HS-5 (cell line): ENCODE measurements around the gene NINJ2.
"Not testable (repeated sequence)": the region's sequence is repeated elsewhere in the genome, so short reads cannot be mapped to it uniquely, and the experiment has no call there.

ENCODE experiments used
- DNase-seq: peaks from one replicate; pipeline ENCODE4 v3.0.0-alpha.2; 2012; ENCODE audit warnings: low read depth

NINJ2 gene

GRCh38 chr12:641321-641720 is 21.9 kb downstream of the NINJ2 start:
- not testable (repeated sequence) for DNase-seq

GRCh38 chr12:640773-641172 is 22.5 kb downstream of the NINJ2 start:
- DNase-seq: no peak

- no peak for DNase-seq
These were observed 23.3 kb downstream of the NINJ2 start for GRCh38 chr12:639988-640387.

- DNase-seq: no peak
These were observed 23.7 kb downstream of the NINJ2 start for GRCh38 chr12:639566-639965.

- DNase-seq: no peak
These were observed 24.2 kb downstream of the NINJ2 start for GRCh38 chr12:638953-639557.

GRCh38 chr12:636632-637031 is 26.6 kb downstream of the NINJ2 start:
- DNase-seq: no peak

- no peak for DNase-seq
These were observed 29.5 kb downstream of the NINJ2 start for GRCh38 chr12:633731-634130.

- DNase-seq: peak; percentile 56
These were observed 31.0 kb downstream of the NINJ2 start for GRCh38 chr12:632102-632696.

- no peak for DNase-seq
These were observed 32.3 kb downstream of the NINJ2 start for GRCh38 chr12:630656-631632.

- DNase-seq: not testable (repeated sequence)
These were observed 34.5 kb downstream of the NINJ2 start for GRCh38 chr12:628742-629078.

- no peak for DNase-seq
These were observed 35.1 kb downstream of the NINJ2 start for GRCh38 chr12:627863-628741.

GRCh38 chr12:627285-627684 is 36.0 kb downstream of the NINJ2 start:
- no peak for DNase-seq

GRCh38 chr12:625998-626397 is 37.2 kb downstream of the NINJ2 start:
- no peak for DNase-seq

- no peak for DNase-seq
These were observed 39.3 kb downstream of the NINJ2 start for GRCh38 chr12:623865-624372.

GRCh38 chr12:623172-623864 is 39.9 kb downstream of the NINJ2 start:
- no peak for DNase-seq

- no peak for DNase-seq
These were observed 40.8 kb downstream of the NINJ2 start for GRCh38 chr12:622416-622815.

- DNase-seq: no peak
These were observed 43.9 kb downstream of the NINJ2 start for GRCh38 chr12:619346-619745.

GRCh38 chr12:618605-619004 is 44.6 kb downstream of the NINJ2 start:
- DNase-seq: no peak

GRCh38 chr12:617304-617915 is 45.8 kb downstream of the NINJ2 start:
- DNase-seq: no peak

GRCh38 chr12:615620-616019 is 47.6 kb downstream of the NINJ2 start:
- DNase-seq: no peak
